Gastroesophageal sphincter (tissue), 4 donors: ENCODE measurements around the gene CFL1. TPM values are rescaled to one million over a fixed set of nuclear protein-coding genes. Genes with fewer than 3 reads are reported as not detected.

Experiments used
- ATAC-seq: fragments of 150-250 bp; one replicate; pipeline ENCODE4 v1.9.1; 2016; ENCODE audit warnings: mild to moderate bottlenecking, moderate library complexity
- H3K27ac ChIP-seq, 4 donors: fragments of 200-600 bp; sonication (generic) in 3 of 4; 1 replicate in 3 of 4; 2 replicates in 1 of 4; pipeline ENCODE4 v1.5.1; 2016 to 2019
- H3K27me3 ChIP-seq: fragments of 200-600 bp; sonication (generic); one replicate; pipeline ENCODE4 v1.5.1; 2019
- H3K36me3 ChIP-seq, 2 donors: fragments of 200-600 bp; sonication (generic); one replicate each; pipeline ENCODE4 v1.5.1; 2019; ENCODE audit warnings: control low read depth in 1 of 2
- H3K4me1 ChIP-seq, 3 donors: fragments of 200-600 bp; sonication (generic); 1 replicate in 2 of 3; 2 replicates in 1 of 3; pipeline ENCODE4 v1.5.1; 2016 to 2019; ENCODE audit warnings: control low read depth in 2 of 3
- H3K4me3 ChIP-seq, 2 donors: fragments of 200-600 bp; sonication (generic); one replicate each; pipeline ENCODE4 v1.5.1; 2019; ENCODE audit warnings: mild to moderate bottlenecking in 1 of 2, moderate library complexity in 1 of 2
- H3K9me3 ChIP-seq, 3 donors: fragments of 200-600 bp; sonication (generic); one replicate each; pipeline ENCODE4 v1.5.1; 2017 to 2019; ENCODE audit warnings: control low read depth in 2 of 3
- CTCF ChIP-seq, 4 experiments: fragments of 200-600 bp in 2 of 4; fragments of 450-650 bp in 2 of 4; sonication (generic) in 1 of 4; IDR thresholded peaks; one replicate each; pipeline ENCODE4 v1.5.1; 2017 to 2019; ENCODE audit warnings: antibody characterized with exemption in 4 of 4, mild to moderate bottlenecking in 2 of 4, moderate library complexity in 2 of 4
- EP300 ChIP-seq: sonication (generic); formaldehyde crosslinking; IDR thresholded peaks from one replicate; pipeline ENCODE4 v1.6.1; 2017; ENCODE audit warnings: antibody characterized with exemption, mild to moderate bottlenecking
- POLR2A ChIP-seq, 2 donors: fragments of 450-650 bp; IDR thresholded peaks; one replicate each; pipeline ENCODE4 v1.6.1; 2017; ENCODE audit warnings: antibody characterized with exemption in 2 of 2, mild to moderate bottlenecking in 2 of 2, moderate library complexity in 1 of 2
- POLR2AphosphoS5 ChIP-seq: sonication (generic); formaldehyde crosslinking; IDR thresholded peaks from one replicate; pipeline ENCODE4 v1.6.1; 2017; ENCODE audit warnings: antibody characterized with exemption
- WGBS, 2 donors: methylation state at CpG; one replicate each; pipeline ENCODE4 v1.1.5; 2018; ENCODE audit warnings: low coverage in 1 of 2; 5-methylcytosine and 5-hydroxymethylcytosine counted together
- total RNA-seq, 4 donors: library from RNA; depleted of rRNA; stranded (reverse); fragments of >200 nt; gene quantifications; one replicate each; pipeline ENCODE4 v1.1.0, GENCODE V29; 2016

The CFL1 gene
- total RNA-seq, 4 donors from 2014 or later = 559 to 895 (median 639) TPM

GRCh38 chr11:65847746-65848145, 10.2 kb downstream of the CFL1 start:
- TF ChIP-seq EP300 (no peak), POLR2A (IDR thresholded peaks at IDR 0.05) (no peak), CTCF (IDR thresholded peaks at IDR 0.05) (no peak), POLR2AphosphoS5 (no peak)

GRCh38 chr11:65844231-65844872, 13.6 kb downstream of the CFL1 start:
- no peak for TF ChIP-seq CTCF (IDR thresholded peaks at IDR 0.05)
- TF ChIP-seq POLR2A (IDR thresholded peaks at IDR 0.05) = no peak
- TF ChIP-seq EP300 = no peak
- no peak for TF ChIP-seq POLR2AphosphoS5
- H3K27me3 ChIP-seq = no peaks in the 10 kb centered on the region
- H3K4me1 ChIP-seq = no peaks in the 10 kb centered on the region
- no peaks in the 10 kb centered on the region for H3K9me3 ChIP-seq
- no peak for ATAC-seq
- H3K27ac ChIP-seq = no peak overlapping the region
- WGBS, 2 donors = 78 to 85% methylated on average over 2 to 10 of the region's 10 CpGs
- H3K4me3 ChIP-seq = no peak overlapping the region
- no peaks in the 10 kb centered on the region for H3K36me3 ChIP-seq

More at GRCh38 chr11:65847746-65848145, 10.2 kb downstream of the CFL1 start:
- Histone ChIP-seq H3K36me3 (peaks cover 0 to 24% of the 10 kb centered on the region in 2 donors), H3K27ac (no peak overlapping the region), H3K4me1 (peaks cover 0 to 11% (median 0%) of the 10 kb centered on the region in 3 donors), H3K4me3 (no peak overlapping the region), H3K9me3 (peaks cover 0 to 10% (median 0%) of the 10 kb centered on the region in 3 donors), H3K27me3 (no peaks in the 10 kb centered on the region)
- 35% methylated on average over 2 of the region's 3 CpGs; no CpG with 5 or more reads in 1 of the 2 donors for WGBS, 2 donors
- no peak for ATAC-seq

- TF ChIP-seq POLR2AphosphoS5 = no peak
- TF ChIP-seq CTCF (IDR thresholded peaks at IDR 0.05) = no peak
- TF ChIP-seq EP300 = no peak
- TF ChIP-seq POLR2A (IDR thresholded peaks at IDR 0.05) = no peak
- no peak overlapping the region for H3K27ac ChIP-seq
- no peaks in the 10 kb centered on the region for H3K4me1 ChIP-seq
- WGBS, 2 donors = 92 to 95% methylated on average over 3 of the region's 3 CpGs
- H3K27me3 ChIP-seq = no peaks in the 10 kb centered on the region
- ATAC-seq = no peak
- no peaks in the 10 kb centered on the region for H3K9me3 ChIP-seq
- H3K36me3 ChIP-seq = no peaks in the 10 kb centered on the region
- no peak overlapping the region for H3K4me3 ChIP-seq
Measured at GRCh38 chr11:65843811-65844210, 14.2 kb downstream of the CFL1 start.

- WGBS, 2 donors = 96 to 100% methylated on average over 1 to 4 of the region's 4 CpGs
Measured at GRCh38 chr11:65842144-65842543, 15.8 kb downstream of the CFL1 start.

More at GRCh38 chr11:65842144-65842543, 15.8 kb downstream of the CFL1 start:
- no peak for ATAC-seq
- Histone ChIP-seq H3K36me3 (no peaks in the 10 kb centered on the region), H3K9me3 (no peaks in the 10 kb centered on the region), H3K4me1 (no peaks in the 10 kb centered on the region), H3K27me3 (no peaks in the 10 kb centered on the region), H3K27ac (no peak overlapping the region), H3K4me3 (no peak overlapping the region)
- TF ChIP-seq POLR2AphosphoS5 (no peak), EP300 (no peak), POLR2A (IDR thresholded peaks at IDR 0.05) (no peak), CTCF (IDR thresholded peaks at IDR 0.05) (no peak)
